Left colon (tissue), 2 donors: ENCODE results near the gene NPFFR2. TPM values are rescaled to one million over a fixed set of nuclear protein-coding genes. Genes with fewer than 3 reads are reported as not detected.
"Not testable (repeated sequence)": the region's sequence is repeated elsewhere in the genome, so short reads cannot be mapped to it uniquely, and the experiment has no call there.

Source experiments
- ATAC-seq: fragments of 200-7000 bp; cut with Tn5 transposase; one replicate; pipeline ENCODE4 v1.9.1; 2020; ENCODE audit warnings: mild to moderate bottlenecking, moderate library complexity
- DNase-seq, 2 donors: peaks; one replicate each; pipeline ENCODE4 v3.0.0-alpha.2; 2020
- intact Hi-C, 2 donors: fragments of 100-400 bp; cut with DNase I in 1 of 2; cut with micrococcal nuclease in 1 of 2; formaldehyde crosslinking; loops; one replicate each; pipeline versions ENCODE4 v1.11.2 to v1.14.0; 2022; cut with DNase I, micrococcal nuclease
- total RNA-seq, 2 donors: library from RNA; stranded (reverse); fragmentation: NEBNext Ultra II Directional; extraction: Animal tissue kit (Norgen Biotek cat#: 25700); gene quantifications; one replicate each; pipeline ENCODE4 v1.2.1, GENCODE V29; 2021
- donor health status: DM: no; HTN: no; CAD: no.
- donor health status: DM: yes; HTN: yes; CAD: no.

NPFFR2 gene
- total RNA-seq, 2 donors from 2014 or later = not detected

- intact Hi-C loops = no loop called here
- DNase-seq = no peak
- ATAC-seq = no peak
Observed at GRCh38 chr4:72109959-72110497, 78.2 kb downstream of the NPFFR2 start.

GRCh38 chr4:72110886-72111285, 79.1 kb downstream of the NPFFR2 start:
- intact Hi-C loops = no loop called here
- ATAC-seq (no peak), DNase-seq (no peak)

GRCh38 chr4:72111863-72112262, 80.1 kb downstream of the NPFFR2 start:
- DNase-seq (no peak), ATAC-seq (no peak)
- intact Hi-C loops = no loop called here

GRCh38 chr4:72112514-72113156, 80.8 kb downstream of the NPFFR2 start:
- DNase-seq (no peak), ATAC-seq (no peak)
- intact Hi-C loops = no loop called here

- intact Hi-C loops = no loop called here
- DNase-seq (no peak), ATAC-seq (no peak)
Observed at GRCh38 chr4:72118017-72118416, 86.2 kb downstream of the NPFFR2 start.

GRCh38 chr4:72119946-72120345, 88.1 kb downstream of the NPFFR2 start:
- intact Hi-C loops = no loop called here

GRCh38 chr4:72128741-72129140, 96.9 kb downstream of the NPFFR2 start:
- intact Hi-C loops = no loop called here
- DNase-seq (no peak), ATAC-seq (no peak)

More at GRCh38 chr4:72119946-72120345, 88.1 kb downstream of the NPFFR2 start:
- ATAC-seq (no peak), DNase-seq (no peak)

GRCh38 chr4:72136429-72136828, 104.6 kb downstream of the NPFFR2 start:
- DNase-seq = no peak
- intact Hi-C loops = no loop called here
- ATAC-seq = no peak

GRCh38 chr4:72139997-72140396, 108.2 kb downstream of the NPFFR2 start:
- intact Hi-C loops = not testable (repeated sequence)

GRCh38 chr4:72144241-72144640, 112.4 kb downstream of the NPFFR2 start:
- ATAC-seq (no peak), DNase-seq (no peak)
- intact Hi-C loops = no loop called here

More at GRCh38 chr4:72139997-72140396, 108.2 kb downstream of the NPFFR2 start:
- ATAC-seq, DNase-seq: not testable (repeated sequence)

GRCh38 chr4:72152731-72153130, 120.9 kb downstream of the NPFFR2 start:
- intact Hi-C loops = no loop called here
- DNase-seq = no peak
- no peak for ATAC-seq

GRCh38 chr4:72153634-72154033, 121.8 kb downstream of the NPFFR2 start:
- ATAC-seq, DNase-seq, intact Hi-C loops: not testable (repeated sequence)

GRCh38 chr4:72169285-72169684, 137.5 kb downstream of the NPFFR2 start:
- intact Hi-C loops, ATAC-seq: not testable (repeated sequence)
- DNase-seq = peak in 1 of 2 donors; percentile 3

- ATAC-seq = no peak
Observed at GRCh38 chr4:72169861-72170260, 138.1 kb downstream of the NPFFR2 start.

GRCh38 chr4:72171761-72172160, 140.0 kb downstream of the NPFFR2 start:
- DNase-seq (no peak), ATAC-seq (no peak)
- intact Hi-C loops = no loop called here

More at GRCh38 chr4:72169861-72170260, 138.1 kb downstream of the NPFFR2 start:
- intact Hi-C loops = no loop called here
- DNase-seq = no peak

- DNase-seq (no peak), ATAC-seq (no peak)
- intact Hi-C loops = no loop called here
Observed at GRCh38 chr4:72179342-72179741, 147.5 kb downstream of the NPFFR2 start.

- intact Hi-C loops = no loop called here
- no peak for ATAC-seq
- DNase-seq = no peak
Observed at GRCh38 chr4:72186714-72187113, 154.9 kb downstream of the NPFFR2 start.

- ATAC-seq = no peak
- intact Hi-C loops = no loop called here
- no peak for DNase-seq
Observed at GRCh38 chr4:72194046-72194445, 162.2 kb downstream of the NPFFR2 start.

GRCh38 chr4:72194453-72194852, 162.7 kb downstream of the NPFFR2 start:
- intact Hi-C loops = no loop called here
- ATAC-seq = no peak
- DNase-seq = no peak
